Measurements from ENCODE around the gene ZNF500.

DNA sequence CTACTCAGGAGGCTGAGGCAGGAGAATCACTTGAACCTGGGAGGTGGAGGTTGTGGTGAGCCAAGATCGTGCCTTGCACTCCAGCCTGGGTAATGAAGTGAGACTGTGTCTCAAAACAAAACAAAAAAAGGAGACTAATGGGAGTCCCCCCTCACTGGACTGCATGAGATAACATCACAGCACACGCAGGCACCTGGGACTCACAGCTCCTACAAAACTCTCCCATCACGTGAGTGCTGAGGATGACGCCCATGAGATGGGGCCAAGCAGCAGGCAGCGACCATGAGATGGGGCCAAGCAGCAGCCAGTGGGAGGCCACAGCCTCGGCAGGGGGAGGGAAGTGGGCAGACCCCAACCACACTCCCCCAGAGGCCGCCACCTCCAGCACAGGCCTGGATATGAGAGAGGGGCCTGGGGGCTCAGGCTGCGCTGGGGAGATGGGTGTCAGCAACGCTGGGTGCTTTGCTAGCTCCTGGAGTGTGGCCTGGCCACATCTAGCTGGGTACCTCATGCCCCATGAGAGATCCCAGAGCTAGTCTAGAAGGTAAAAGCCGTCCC, 17.2 kb downstream of the ZNF500 start:
- TF ChIP-seq, protein P1, sequence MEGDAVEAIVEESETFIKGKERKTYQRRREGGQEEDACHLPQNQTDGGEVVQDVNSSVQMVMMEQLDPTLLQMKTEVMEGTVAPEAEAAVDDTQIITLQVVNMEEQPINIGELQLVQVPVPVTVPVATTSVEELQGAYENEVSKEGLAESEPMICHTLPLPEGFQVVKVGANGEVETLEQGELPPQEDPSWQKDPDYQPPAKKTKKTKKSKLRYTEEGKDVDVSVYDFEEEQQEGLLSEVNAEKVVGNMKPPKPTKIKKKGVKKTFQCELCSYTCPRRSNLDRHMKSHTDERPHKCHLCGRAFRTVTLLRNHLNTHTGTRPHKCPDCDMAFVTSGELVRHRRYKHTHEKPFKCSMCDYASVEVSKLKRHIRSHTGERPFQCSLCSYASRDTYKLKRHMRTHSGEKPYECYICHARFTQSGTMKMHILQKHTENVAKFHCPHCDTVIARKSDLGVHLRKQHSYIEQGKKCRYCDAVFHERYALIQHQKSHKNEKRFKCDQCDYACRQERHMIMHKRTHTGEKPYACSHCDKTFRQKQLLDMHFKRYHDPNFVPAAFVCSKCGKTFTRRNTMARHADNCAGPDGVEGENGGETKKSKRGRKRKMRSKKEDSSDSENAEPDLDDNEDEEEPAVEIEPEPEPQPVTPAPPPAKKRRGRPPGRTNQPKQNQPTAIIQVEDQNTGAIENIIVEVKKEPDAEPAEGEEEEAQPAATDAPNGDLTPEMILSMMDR (IDR thresholded peaks at IDR 0.05; ENCODE audit: low read depth, low read length, missing input control) = no peak
- TF ChIP-seq TAF1 (conservative IDR thresholded peaks at IDR 0.05) (no peak), SP1 (IDR thresholded peaks at IDR 0.05) (no peak), GABPA (IDR thresholded peaks at IDR 0.05 in 1 of 2, conservative IDR thresholded peaks at IDR 0.05 in 1 of 2) (no peak), RAD21 (IDR thresholded peaks at IDR 0.05) (no peak), HNF4A (conservative IDR thresholded peaks at IDR 0.05) (no peak)
- TF ChIP-seq, protein P2, sequence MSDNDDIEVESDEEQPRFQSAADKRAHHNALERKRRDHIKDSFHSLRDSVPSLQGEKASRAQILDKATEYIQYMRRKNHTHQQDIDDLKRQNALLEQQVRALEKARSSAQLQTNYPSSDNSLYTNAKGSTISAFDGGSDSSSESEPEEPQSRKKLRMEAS (IDR thresholded peaks at IDR 0.05) = no peak
- TF ChIP-seq, protein P3, sequence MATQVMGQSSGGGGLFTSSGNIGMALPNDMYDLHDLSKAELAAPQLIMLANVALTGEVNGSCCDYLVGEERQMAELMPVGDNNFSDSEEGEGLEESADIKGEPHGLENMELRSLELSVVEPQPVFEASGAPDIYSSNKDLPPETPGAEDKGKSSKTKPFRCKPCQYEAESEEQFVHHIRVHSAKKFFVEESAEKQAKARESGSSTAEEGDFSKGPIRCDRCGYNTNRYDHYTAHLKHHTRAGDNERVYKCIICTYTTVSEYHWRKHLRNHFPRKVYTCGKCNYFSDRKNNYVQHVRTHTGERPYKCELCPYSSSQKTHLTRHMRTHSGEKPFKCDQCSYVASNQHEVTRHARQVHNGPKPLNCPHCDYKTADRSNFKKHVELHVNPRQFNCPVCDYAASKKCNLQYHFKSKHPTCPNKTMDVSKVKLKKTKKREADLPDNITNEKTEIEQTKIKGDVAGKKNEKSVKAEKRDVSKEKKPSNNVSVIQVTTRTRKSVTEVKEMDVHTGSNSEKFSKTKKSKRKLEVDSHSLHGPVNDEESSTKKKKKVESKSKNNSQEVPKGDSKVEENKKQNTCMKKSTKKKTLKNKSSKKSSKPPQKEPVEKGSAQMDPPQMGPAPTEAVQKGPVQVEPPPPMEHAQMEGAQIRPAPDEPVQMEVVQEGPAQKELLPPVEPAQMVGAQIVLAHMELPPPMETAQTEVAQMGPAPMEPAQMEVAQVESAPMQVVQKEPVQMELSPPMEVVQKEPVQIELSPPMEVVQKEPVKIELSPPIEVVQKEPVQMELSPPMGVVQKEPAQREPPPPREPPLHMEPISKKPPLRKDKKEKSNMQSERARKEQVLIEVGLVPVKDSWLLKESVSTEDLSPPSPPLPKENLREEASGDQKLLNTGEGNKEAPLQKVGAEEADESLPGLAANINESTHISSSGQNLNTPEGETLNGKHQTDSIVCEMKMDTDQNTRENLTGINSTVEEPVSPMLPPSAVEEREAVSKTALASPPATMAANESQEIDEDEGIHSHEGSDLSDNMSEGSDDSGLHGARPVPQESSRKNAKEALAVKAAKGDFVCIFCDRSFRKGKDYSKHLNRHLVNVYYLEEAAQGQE (IDR thresholded peaks at IDR 0.05) = no peak
